ENCODE data around the gene SMYD5.
"Not testable (repeated sequence)": the region's sequence is repeated elsewhere in the genome, so short reads cannot be mapped to it uniquely, and the experiment has no call there.

The SMYD5 gene

GRCh38 chr2:73262108-73262651, 48.1 kb downstream of the SMYD5 start:
- DNase-seq, result no peak

- not testable (repeated sequence) for DNase-seq
Measured at GRCh38 chr2:73262691-73263429, 48.8 kb downstream of the SMYD5 start.

GRCh38 chr2:73263540-73264331, 49.7 kb downstream of the SMYD5 start:
- DNase-seq, result no peak

GRCh38 chr2:73264332-73264606, 50.2 kb downstream of the SMYD5 start:
- DNase-seq, result no peak

GRCh38 chr2:73264783-73265182, 50.7 kb downstream of the SMYD5 start:
- no peak for DNase-seq

- no peak for DNase-seq
Measured at GRCh38 chr2:73265298-73266060, 51.4 kb downstream of the SMYD5 start.

- no peak for DNase-seq
Measured at GRCh38 chr2:73266061-73266901, 52.2 kb downstream of the SMYD5 start.

GRCh38 chr2:73267008-73267407, 53.0 kb downstream of the SMYD5 start:
- no peak for DNase-seq

GRCh38 chr2:73268366-73268829, 54.4 kb downstream of the SMYD5 start:
- no peak for DNase-seq

- peak; percentile 80 for DNase-seq
Measured at GRCh38 chr2:73268830-73269685, 55.0 kb downstream of the SMYD5 start.

- no peak for DNase-seq
Measured at GRCh38 chr2:73269686-73270465, 55.8 kb downstream of the SMYD5 start.

- no peak for DNase-seq
Measured at GRCh38 chr2:73272270-73272669, 58.2 kb downstream of the SMYD5 start.
